GM19372 (cell line): Measurements from ENCODE around the gene NTN1.

Source experiments
- ATAC-seq: cut with Tn5 transposase; IDR thresholded peaks from one replicate; pipeline ENCODE4 v1.9.1; 2021; ENCODE audit warnings: mild to moderate bottlenecking, low read depth, moderate library complexity; ENCODE audit not compliant: unreplicated experiment

NTN1 gene

DNA sequence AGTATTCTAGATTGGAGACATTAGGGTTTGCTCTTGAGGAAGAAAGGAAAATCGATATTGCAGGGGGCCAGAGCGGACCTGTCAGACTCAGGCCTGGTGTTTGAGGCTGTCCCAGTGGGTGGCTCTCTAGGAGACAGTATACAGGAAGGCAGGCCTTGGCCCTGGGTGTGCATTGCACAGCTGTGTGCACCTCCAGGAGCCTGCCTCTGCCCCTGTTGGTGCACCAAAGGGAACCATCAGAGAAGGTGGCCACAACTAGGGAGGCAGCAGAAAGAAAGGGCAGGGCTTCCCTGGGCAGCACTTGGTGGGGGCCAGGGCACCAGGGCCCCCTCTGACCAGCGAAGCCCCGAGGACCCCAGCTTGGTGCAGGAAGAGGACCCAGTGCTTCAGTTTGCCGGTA, 188.0 kb downstream of the NTN1 start:
- no peak for ATAC-seq

DNA sequence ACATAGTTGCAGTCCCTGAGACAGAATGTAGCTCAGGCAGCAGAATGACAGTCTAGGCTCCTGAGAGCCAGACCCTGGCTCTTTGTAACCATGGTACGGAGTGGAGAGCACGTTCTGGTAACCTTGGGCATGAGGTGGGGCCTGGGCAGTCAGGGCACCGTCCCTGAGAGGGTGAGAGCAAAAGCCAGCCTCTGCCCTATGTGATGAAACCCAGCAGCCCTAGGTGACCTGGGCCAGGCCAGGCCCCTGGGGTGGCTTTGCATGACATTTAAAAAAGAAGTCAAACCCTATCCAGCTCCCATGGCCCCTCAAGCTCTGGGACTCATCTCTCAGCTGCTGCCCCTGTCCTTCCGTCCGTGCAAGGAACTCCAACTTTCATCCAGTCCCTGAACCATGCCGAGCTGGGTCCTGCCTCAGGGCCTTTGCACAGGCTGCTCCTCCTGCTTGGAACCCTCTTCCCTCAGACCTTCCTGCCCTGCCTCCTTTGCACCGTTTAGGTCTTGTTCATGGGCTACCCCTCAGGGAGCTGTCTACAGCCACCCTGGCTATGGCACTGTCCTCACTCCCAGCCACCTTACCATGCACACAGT, 188.6 kb downstream of the NTN1 start:
- no peak for ATAC-seq

DNA sequence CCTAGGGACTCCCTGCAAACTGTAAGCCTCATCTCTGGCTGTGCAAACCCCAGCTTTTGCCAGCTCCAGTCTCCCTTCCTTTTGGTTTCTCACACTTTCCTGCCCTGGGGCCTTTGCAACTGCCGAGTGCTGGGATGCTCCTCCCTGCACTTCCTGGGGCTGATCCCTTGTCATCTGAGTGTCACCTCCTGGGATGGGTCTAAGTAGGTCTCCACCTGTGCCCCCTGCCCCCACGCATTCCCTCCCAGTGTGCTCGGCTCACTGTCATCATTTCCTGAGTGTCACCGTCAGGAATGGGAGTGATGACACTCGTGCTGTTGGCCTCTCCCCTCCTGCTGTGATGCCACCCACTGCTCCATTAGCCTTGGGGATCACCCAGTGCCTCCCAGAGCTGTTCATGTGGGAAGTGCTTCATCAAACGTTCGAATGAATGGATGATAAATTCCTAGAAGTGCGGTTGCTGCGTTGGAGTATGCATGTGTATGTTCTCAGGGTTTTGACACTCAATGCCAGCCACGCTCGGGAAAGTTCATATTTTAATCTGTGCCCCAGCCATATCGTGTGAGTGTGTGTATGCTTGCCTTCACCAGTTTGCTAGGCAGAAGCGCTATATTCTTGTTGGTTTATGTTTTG, 189.9 kb downstream of the NTN1 start:
- no peak for ATAC-seq

DNA sequence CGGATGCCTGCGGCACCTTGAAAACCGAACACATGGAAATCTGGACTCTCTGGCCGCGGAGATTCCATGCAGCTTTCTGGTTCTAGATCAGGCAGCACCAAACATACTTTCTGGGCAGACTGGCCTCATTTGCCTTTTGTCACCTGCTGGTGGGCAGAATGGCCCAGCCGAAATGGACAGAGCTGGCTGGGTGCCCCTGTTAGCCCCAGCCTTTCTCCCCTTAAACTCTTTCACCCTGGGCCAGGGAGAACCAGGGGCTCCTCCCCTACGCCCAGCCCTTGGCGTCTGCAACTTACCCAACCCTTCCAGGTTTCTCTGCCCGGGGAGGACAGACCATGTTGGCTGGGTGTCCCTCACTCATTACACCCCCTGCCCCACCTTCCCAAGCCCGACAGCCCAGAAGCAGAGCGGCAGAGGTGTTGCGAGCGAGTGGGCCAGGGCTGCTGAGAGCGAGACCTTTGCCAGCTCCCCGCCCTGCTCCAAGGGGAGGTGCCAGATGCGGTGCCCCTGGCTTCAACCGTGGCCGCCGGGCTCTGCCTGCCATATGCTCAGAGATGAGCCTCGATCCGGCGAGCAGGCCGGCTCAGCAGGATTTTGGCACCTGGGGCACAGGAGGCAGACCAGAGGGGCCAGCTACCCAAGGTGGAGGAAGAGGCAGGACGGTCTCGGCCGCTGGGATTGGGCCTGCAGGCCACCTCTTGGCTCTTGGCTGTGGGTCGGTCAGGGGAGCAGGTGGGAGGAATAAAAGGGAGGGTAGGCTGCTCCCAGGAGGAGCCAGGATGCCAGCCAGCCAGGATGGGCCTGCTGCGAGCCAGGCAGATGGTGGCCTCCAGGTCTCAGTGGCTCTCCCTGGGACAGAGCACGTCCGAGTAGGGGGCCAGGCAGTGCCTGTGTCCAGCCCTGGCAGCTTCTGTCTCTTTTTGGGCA, 191.3 kb downstream of the NTN1 start:
- ATAC-seq, result no peak

DNA sequence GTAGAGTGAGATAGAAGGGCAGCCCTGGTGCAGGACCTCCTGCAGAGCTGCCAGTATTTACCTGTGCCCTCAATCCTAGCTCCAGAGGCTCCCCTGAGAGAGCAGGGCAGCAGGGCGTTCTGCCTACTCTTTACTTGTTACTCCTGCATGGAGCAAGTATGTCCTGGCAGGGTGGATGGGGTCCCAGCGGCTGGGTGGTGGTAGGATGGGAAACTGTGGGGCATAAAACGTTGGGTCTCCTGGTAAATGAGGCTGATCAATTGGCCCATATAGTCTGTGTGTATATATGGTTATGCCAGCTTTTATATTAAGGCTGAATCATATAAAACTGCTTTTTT, 192.0 kb downstream of the NTN1 start:
- no peak for ATAC-seq

DNA sequence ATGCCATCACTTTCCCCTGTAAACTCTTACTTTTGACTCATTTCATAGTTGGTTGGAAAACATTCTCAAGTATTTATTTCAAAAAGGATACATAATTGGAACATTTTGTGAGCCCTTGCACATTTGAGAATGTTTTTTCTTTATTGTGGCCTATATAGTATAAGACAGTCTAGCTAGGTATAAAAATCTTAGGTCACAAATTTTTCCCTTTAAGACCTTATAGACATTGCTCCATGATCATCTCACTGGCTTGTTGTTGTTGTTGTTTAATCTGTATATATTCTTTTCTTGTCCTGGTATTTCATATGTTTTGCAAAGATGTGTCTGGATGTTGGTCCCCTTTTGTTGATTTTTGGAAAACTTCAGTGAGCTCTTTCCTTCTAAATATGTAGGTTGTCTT, 194.2 kb downstream of the NTN1 start:
- no peak for ATAC-seq

DNA sequence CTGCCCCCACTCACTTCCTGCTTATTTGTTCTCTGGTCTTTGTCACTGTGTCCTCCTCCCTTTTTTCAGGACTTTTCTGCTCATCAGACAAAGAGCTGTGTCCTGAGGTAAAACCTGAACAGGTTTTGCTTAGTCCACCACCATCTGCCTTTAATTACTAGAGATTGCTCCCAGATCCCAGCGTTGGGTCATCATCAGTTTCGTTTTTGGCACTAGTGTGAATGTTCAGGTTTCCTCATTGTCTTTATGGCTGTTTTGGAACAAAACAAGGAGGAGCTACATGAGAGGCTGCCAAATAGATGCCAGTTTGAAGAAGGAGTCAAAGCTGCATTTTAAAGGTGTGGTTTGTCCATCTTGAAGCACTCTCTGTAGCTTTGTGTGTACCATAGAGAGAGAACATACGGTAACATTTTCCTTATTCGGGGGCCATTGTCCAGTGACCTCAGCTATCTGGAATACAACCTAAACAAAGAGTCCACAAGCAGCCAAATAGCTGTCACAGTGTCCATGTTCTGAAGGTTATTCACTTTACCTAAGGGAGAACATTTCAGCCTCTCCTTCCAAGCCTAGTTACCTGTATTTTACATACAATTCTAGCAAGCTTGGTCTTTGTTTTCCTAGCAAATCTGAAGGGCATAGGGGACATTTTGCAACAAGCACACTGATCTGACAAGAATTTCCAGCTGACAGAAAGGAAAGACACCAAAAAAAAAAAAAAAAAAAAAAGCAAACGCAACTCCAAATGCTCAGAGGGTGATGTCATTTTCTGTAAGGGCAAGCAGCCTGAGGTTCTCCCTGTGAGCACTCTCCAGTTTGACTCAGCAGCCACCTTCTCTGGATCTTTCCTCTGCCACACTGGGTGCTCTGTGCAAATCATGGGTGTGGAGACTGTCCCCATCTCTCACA, 196.1 kb downstream of the NTN1 start:
- no peak for ATAC-seq

DNA sequence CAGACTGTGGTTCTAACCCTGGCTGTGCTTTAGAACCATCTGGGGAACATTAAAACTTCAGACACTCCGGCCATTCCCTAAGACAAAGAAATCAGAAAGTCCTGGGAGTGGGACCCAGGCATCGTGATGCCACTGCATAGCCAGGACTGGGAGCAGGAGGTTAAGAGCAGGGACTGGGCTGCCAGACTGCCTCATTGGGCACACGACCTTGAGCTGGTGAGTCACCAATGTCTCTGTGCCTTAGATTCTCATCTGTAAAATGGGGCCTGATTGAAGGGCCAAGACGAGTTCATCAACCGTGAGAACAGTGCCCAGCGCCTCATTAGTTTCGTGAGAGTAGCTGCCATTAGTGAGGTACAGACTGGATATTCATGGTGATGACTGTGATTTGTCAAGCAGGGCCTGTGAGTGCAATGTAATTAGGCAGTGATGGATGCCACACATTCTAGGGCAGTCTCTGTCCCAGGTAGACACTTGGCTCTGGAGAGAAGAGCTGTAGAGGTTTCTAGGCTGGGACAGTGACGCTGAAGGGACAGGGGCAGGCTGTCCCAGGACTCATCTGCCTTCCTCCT, 196.8 kb downstream of the NTN1 start:
- ATAC-seq, result no peak

DNA sequence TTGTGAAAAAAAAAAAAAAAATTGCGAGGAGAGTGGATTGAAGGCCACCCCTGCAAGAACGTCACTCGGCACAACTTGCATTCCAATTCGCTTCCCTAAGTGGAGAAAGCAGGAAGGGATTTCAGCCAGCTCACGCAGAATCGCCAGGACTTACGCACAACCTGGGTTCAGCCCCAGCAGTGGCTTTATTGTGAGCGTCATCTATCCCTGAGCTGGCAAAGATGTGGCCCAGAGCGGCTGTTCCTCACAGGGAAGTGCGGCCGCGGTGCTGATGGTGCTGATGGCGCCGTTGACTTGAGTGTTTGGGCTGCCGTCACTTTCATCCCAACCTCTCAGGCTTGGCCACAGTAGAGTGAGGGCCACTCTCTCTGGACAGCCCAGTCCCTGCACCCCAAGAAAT, 197.6 kb downstream of the NTN1 start:
- no peak for ATAC-seq

DNA sequence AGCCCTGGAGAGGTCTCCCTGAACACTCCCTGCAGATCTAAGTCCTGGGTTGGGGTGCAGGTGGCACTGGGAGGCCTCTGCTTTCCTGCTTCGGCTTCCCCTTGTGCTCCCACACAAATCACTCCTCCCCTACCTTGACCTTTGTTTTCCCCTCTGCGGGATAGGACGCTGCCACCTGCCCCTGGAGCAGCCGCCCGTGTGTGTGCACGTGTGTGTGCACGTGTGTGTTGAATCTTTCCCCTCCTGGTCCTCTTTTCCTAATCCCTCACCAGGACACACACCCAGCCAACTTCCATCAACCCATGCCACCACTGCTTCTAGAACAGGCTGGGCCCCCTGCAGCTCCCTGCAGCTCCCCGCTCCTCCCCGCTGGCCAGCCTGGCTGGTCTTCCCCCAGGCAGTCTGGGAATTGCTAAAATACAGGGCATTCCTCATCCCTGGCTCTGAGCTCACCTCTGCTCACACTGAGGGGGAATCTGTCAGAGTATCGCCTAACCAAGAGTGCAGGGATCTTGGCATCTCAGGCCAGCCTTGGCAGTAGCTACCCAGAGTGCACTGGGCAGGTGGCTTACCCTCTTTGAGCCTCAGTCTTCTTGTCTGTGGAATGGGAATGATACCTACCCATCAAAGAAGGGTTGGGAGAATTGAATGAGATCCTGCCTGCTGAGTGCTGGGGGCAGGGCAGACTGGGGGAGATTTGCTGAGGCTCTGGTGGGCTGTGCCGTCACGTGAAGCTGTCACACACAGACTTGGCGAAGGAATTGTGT, 198.5 kb downstream of the NTN1 start:
- no peak for ATAC-seq

DNA sequence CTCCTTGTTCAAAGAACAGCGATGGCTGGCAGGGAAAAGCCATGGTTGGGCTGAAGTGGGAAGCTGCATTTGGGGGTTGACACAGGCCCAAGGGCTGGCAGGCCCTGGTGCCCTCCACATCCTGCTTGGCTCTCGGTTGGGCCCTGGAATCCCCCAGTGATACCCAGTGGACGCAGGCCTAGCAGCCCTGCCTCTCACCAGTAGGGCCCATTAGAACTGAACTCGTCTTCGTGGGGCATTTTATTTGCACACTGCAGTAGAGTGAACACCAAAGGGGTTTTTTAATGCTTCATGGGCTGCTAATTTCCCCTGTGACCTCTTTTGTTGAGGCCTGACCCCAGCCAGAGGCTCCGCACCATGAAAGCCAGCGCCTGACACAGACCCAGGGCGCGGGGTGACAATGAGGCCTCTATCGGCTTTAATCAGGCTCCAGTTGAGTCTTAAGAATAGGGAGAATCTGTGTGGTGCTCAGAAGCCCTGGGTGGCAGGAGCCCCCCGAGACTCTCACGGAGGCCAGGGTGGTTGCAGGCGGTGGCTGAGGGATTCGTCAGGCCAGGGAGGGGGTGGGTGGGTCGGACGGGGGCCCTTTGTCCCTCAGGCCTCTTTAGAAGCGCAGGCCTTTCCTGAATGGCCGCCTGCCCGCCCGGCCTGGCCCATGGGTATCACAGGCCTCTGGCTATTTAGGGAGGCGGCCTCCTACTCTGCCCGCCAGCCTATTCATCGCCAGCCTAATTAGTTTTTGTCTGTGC, 199.3 kb downstream of the NTN1 start:
- ATAC-seq, result no peak

DNA sequence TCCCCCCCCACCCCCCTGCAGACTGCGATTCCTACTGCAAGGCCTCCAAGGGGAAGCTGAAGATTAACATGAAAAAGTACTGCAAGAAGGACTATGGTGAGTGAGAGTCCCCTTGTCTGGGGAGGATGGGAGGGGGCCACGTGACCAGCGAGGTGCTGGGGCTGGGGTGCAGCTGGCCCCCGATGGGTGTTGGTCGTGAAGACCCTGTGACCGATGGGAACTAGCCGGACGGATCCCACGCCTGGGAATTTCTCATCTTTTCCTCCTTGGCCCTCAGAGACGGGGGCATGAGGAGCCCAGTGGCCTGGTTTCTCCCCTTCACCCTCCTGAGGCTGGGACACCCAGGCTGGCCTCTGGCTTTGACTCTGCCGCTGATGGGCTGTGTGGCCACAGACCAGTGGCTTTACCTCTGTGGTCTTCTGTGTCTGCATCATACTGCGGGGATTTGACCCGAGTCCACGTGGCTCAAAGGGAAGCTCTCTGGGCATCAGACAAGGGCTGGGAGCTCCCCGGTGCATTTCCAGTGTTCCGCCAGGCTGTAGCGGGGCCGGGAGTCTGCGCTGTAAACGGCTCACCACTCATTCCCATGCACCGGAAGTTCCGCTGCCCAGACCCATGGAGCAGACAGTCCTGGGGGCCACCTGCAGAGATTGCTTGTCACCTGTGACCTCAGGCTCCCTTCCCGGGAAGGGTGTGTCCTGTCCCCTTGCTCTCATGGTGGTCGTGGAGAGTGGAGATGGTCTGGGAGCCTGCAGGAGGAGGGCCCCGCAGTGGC, 200.0 kb downstream of the NTN1 start:
- ATAC-seq, result no peak

DNA sequence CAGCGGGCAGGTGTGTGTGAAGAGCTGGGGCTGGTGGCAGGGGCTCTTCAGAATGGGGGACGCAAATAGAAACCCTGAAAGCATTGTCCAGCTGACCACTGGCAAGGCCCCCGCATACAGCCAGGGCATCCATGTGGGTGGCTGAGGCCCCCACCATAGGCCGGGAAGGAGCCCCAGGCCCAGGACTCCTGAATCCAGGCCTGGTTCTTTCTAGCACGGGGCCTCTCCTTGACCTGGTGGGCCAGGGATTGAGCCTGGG, 200.5 kb downstream of the NTN1 start:
- ATAC-seq, result no peak

DNA sequence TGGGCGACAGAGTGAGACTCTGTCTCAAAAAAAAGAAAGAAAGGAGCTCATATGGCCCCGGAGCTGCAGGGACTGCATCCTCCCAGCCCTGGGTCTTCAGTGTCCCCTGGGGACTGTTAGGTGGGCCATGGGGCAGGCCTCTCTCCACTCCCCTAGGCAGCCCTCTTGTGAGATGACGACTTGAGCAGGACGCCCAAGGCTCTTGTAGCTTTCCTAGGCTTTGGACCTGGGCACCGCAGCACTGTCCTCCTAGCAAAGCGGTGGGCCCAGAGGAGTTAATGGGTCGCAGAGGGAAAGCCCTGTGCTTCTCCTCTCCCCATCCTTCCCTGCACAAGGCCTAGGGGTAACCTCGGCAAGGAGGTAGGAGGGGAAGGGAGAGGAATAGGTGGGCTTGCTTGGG, 202.2 kb downstream of the NTN1 start:
- no peak for ATAC-seq

DNA sequence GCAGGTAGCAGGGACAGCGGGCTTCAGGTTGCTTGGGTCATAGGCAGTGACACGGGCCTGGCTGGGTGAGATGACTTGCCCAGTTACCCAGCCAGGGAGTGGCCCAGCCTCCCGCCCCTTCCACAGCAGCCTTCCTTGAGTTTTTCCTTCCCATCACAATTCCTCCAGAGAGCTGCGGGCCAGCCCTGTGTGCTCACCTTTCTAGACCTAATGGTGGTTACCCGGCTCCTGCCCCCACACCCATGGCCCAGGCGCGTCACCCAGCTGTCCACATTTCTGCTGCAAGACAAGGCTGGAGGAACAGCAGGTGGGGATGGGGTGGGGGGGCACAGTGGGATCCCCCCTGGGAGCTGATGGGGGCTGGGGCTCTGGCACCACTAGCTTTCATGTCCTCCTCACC, 203.2 kb downstream of the NTN1 start:
- ATAC-seq, result no peak

DNA sequence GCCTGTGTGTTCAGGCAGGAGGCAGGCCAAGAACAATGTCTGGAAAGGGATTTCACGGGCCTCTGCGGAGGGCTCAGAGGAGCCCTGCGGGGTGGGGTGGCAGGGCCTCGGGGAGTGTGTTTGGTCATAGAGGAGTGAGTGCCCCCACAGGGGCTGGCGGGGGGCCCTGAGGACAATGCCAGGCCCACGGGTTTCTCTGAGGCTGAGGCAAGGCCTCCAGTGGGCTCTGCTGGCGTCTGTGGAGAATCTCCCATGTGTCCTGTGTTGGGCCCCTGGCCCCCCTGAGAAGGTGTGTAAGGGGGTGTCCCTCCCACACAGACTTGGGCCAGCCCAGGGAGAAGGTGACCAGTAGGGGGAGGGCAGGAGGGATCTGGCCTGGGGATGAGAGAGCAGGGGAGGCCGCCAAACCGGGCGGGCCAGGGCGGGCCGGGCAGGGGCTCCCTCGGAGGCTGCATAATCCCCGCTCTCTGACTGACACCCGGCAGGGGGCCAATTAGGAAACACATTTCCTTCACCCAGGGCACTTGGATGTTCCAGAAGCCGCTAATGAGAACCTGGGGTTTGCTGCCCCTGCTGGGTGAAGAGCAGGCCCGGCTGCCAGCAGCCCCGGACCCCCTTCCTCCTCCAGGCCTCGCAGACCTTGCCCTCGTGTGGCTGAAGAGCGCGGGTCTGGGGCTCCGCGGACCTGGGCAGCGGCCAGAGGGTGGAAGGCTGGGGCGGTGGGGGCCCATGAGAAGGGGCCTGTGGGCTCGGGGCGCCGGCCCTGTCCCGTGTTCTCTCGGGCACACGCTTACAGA, 204.2 kb downstream of the NTN1 start:
- ATAC-seq, result no peak

DNA sequence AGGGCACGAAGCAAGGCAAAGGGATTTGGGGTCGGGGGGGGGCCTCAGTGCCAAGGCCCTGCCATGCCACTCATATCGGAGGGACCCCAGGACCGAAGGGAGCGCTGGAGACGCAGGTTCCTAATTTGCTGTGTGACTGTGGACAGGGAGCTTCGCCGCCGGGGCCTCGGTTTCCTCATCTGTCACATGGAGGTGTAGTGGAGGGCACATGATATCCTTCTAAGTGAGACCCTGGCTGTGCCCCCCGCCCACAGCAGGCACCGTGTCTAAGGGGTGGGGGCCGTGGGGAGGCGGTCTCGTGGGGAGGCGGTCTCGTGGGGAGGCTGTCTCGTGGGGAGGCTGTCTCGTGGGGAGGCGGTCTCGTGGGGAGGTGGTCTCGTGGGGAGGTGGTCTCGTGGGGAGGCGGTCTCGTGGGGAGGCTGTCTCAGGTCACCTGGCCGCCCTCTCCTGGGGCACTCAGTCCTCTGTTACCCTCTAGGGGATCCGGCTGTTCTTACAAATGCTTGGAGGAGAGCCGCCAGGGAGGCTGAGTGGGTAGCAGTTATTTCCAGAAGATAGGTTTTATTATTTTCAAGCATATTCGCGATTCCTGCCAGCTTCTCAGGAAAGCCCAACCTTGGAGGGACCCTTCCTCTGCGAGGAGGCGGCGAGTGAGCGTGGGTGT, 205.0 kb downstream of the NTN1 start:
- no peak for ATAC-seq
